T-cell (primary cell): Measurements from ENCODE around the gene ZSWIM6. TPM values are rescaled to one million over a fixed set of nuclear protein-coding genes. Genes with fewer than 3 reads are reported as not detected.

Experiments used
- ATAC-seq, 4 experiments: fragments of 200-7000 bp in 3 of 4; fragments of 150-1000 bp in 1 of 4; cut with Tn5 transposase; replicated peaks in 1 of 4; 1 replicate in 3 of 4; 2 replicates in 1 of 4; pipeline ENCODE4 v1.10.0; 2021; ENCODE audit warnings: moderate library complexity in 3 of 4, mild to moderate bottlenecking in 2 of 4, moderate number of reproducible peaks in 1 of 4
- CTCF ChIA-PET, 2 donors: fragments of 300-600 bp; sonication (Branson Sonifier 250); formaldehyde crosslinking; loops; one replicate each; lab custom pipeline; 2022; ENCODE audit warnings: antibody characterized with exemption in 2 of 2; lab: Charles Lee
- POLR2A ChIA-PET, 2 donors: fragments of 300-600 bp; sonication (Branson Sonifier 250); formaldehyde crosslinking; loops; one replicate each; lab custom pipeline; 2022; ENCODE audit warnings: antibody characterized with exemption in 2 of 2; lab: Charles Lee
- DNase-seq, 35 experiments: peaks; one replicate each; pipeline versions ENCODE4 v3.0.0 to v3.0.0-alpha.2; 2013 to 2023
- H3K27ac ChIP-seq: one replicate; pipeline ENCODE4 v1.5.1; 2013; ENCODE audit warnings: low read length
- H3K27me3 ChIP-seq, 2 experiments: replicated peaks in 1 of 2; 1 replicate in 1 of 2; 2 replicates in 1 of 2; pipeline versions ENCODE4 v1.6.1 to v1.7.0; 2013; ENCODE audit warnings: low read length in 1 of 2, mixed read lengths in 1 of 2; ENCODE audit not compliant: control insufficient read depth in 2 of 2, insufficient read depth in 2 of 2; ENCODE audit errors: extremely low read depth in 1 of 2
- H3K36me3 ChIP-seq, 2 donors: 1 replicate in 1 of 2; 2 replicates in 1 of 2; pipeline versions ENCODE4 v1.6.1 to v1.7.0; 2013; ENCODE audit warnings: low read length in 1 of 2; ENCODE audit not compliant: control insufficient read depth in 2 of 2, insufficient read depth in 1 of 2; ENCODE audit errors: extremely low read depth in 1 of 2
- H3K4me1 ChIP-seq, 2 experiments: 1 replicate in 1 of 2; 2 replicates in 1 of 2; pipeline versions ENCODE4 v1.6.1 to v1.7.0; 2013; ENCODE audit warnings: low read length in 2 of 2, mixed read lengths in 1 of 2; ENCODE audit not compliant: insufficient read depth in 2 of 2, control insufficient read depth in 1 of 2; ENCODE audit errors: extremely low read depth in 1 of 2
- H3K4me3 ChIP-seq, 2 donors: 1 replicate in 1 of 2; 2 replicates in 1 of 2; pipeline versions ENCODE4 v1.5.1 to v1.7.0; 2013; ENCODE audit warnings: mild to moderate bottlenecking in 2 of 2, low read length in 1 of 2, moderate library complexity in 1 of 2; ENCODE audit not compliant: control insufficient read depth in 1 of 2; ENCODE audit errors: extremely low read depth in 1 of 2
- H3K9me3 ChIP-seq: 2 replicates; pipeline ENCODE4 v1.7.0; 2013
- H3K27ac Mint-ChIP-seq, 2 donors: one replicate each; pipeline ENCODE4 v1.8.0; 2020 to 2021; ENCODE audit warnings: mild to moderate bottlenecking in 2 of 2, mixed read lengths in 2 of 2
- H3K27me3 Mint-ChIP-seq, 2 donors: one replicate each; pipeline ENCODE4 v1.8.0; 2021 to 2022; ENCODE audit warnings: mixed read lengths in 2 of 2
- H3K36me3 Mint-ChIP-seq: one replicate; pipeline ENCODE4 v1.8.0; 2021; ENCODE audit warnings: mixed read lengths
- H3K4me1 Mint-ChIP-seq, 3 donors: one replicate each; pipeline ENCODE4 v1.8.0; 2020 to 2022; ENCODE audit warnings: mixed read lengths in 3 of 3, mild to moderate bottlenecking in 1 of 3
- H3K4me3 Mint-ChIP-seq, 3 donors: one replicate each; pipeline ENCODE4 v1.8.0; 2020 to 2022; ENCODE audit warnings: mild to moderate bottlenecking in 3 of 3, mixed read lengths in 3 of 3, moderate library complexity in 3 of 3
- H3K9me3 Mint-ChIP-seq, 3 donors: one replicate each; pipeline ENCODE4 v1.8.0; 2020 to 2022; ENCODE audit warnings: mixed read lengths in 3 of 3
- WGBS: methylation state at CpG from one replicate; pipeline ENCODE4 v1.1.5; 2013; ENCODE audit warnings: missing lambda C conversion rate; ENCODE audit not compliant: insufficient coverage; 5-methylcytosine and 5-hydroxymethylcytosine counted together
- total RNA-seq, 35 experiments: library from RNA in 6 of 35; stranded (reverse) in 6 of 35; fragments of 120-200 nt in 1 of 35; gene quantifications; one replicate each; pipeline versions ENCODE4 v1.2.1 to v1.2.4 and lab custom pipeline; 2013 to 2026

ZSWIM6 gene
- total RNA-seq, 5 donors from 2014 or later (not counting 1 experiment from before 2014, with no cell fraction given) = 8.3 to 11.3 (median 10.1) TPM

DNA sequence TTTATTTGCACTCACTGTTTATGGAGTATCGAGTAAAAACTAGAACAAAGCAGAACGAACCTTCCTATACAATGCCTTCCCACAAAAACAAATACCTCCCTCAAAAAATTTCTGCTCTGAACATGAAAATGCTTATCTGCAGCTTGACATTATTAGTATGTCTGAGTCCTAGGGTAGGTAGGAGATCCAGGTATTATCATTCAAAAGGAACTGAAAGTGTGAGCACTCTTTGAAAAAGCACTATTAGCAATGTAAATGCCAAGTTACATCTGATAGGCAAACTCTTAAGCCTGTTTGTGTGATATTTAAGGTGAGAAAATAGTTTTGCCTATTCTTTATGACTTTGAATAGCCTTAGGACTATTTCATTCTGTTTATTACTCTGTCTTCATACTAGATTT is 47.6 kb downstream of the ZSWIM6 start:
- Histone ChIP-seq H3K4me1 (no peaks in the 10 kb centered on the region), H3K36me3 (no peaks in the 10 kb centered on the region), H3K27ac (no peak overlapping the region), H3K4me3 (no peak overlapping the region), H3K27me3 (no peaks in the 10 kb centered on the region), H3K9me3 (no peaks in the 10 kb centered on the region)
- H3K36me3 Mint-ChIP-seq = peaks cover 14% of the 10 kb centered on the region
- no peak for ATAC-seq
- peaks cover 10 to 16% (median 12%) of the 10 kb centered on the region in 3 donors for H3K4me1 Mint-ChIP-seq
- no peak for DNase-seq
- CTCF ChIA-PET = no interaction called here
- H3K4me3 Mint-ChIP-seq = no peak overlapping the region
- POLR2A ChIA-PET = no interaction called here
- H3K9me3 Mint-ChIP-seq = peaks cover 0 to 4% (median 3%) of the 10 kb centered on the region in 3 donors
- H3K27me3 Mint-ChIP-seq = no peaks in the 10 kb centered on the region
- H3K27ac Mint-ChIP-seq = no peak overlapping the region
- WGBS = no CpG with 5 or more reads among the region's 2 CpGs

DNA sequence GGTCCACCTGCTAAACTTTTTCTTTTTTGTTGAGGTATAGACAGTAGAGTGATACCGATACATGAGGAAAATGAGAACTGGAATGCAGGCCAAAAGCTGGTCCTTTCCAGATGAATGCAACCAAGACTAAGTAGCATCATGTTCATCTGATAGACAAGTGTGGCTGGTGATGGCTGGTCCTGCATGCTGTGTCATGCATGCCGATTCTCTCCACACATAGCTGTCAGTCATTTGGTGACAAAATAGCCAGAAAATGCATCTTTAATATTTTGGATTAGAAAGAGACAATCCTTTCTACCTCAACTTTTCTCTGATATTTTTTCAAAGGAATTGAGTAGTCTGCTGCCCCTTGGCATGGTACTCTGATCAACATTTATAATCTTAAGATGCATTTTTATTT is 49.9 kb downstream of the ZSWIM6 start:
- Histone ChIP-seq H3K27me3 (no peaks in the 10 kb centered on the region), H3K4me3 (no peak overlapping the region), H3K36me3 (no peaks in the 10 kb centered on the region), H3K27ac (no peak overlapping the region), H3K9me3 (no peaks in the 10 kb centered on the region), H3K4me1 (no peaks in the 10 kb centered on the region)
- DNase-seq (no peak), ATAC-seq (no peak)
- H3K4me1 Mint-ChIP-seq = peaks cover 23 to 34% (median 26%) of the 10 kb centered on the region in 3 donors
- H3K27me3 Mint-ChIP-seq = no peaks in the 10 kb centered on the region
- H3K9me3 Mint-ChIP-seq = peaks cover 0 to 4% (median 3%) of the 10 kb centered on the region in 3 donors
- WGBS = 80% methylated on average over 1 of the region's 2 CpGs
- H3K4me3 Mint-ChIP-seq = no peak overlapping the region
- CTCF ChIA-PET = no interaction called here
- POLR2A ChIA-PET = no interaction called here
- H3K27ac Mint-ChIP-seq = no peak overlapping the region
- H3K36me3 Mint-ChIP-seq = peaks cover 10% of the 10 kb centered on the region

DNA sequence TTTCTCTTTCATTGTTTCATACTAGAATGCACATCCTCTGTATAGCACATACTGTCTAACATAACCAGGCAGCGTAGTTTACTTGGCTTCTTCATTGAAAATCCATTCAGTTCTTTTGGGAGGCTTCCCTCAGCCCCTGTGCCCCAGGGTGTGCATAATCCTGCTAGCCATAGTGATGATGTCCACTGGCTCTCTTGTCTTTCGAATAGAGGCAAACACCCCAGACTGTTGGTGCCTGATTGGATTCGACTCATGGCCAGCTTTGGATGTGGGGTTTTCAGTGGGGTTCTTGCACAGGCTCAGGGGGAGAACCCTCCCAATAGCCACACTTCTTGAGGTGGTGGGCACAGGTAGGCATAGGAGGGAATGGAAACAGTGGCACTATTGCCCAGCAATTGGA is 53.6 kb downstream of the ZSWIM6 start:
- ATAC-seq = no peak
- H3K27ac ChIP-seq = no peak overlapping the region
- no peak overlapping the region for H3K4me3 ChIP-seq
- H3K27me3 Mint-ChIP-seq = no peaks in the 10 kb centered on the region
- H3K4me1 Mint-ChIP-seq = peaks cover 32 to 36% (median 35%) of the 10 kb centered on the region in 3 donors
- POLR2A ChIA-PET = no interaction called here
- WGBS = 100% methylated on average over 1 of the region's 3 CpGs
- H3K9me3 Mint-ChIP-seq = peaks cover 0 to 4% (median 3%) of the 10 kb centered on the region in 3 donors
- no peak overlapping the region for H3K27ac Mint-ChIP-seq
- no peak overlapping the region for H3K4me3 Mint-ChIP-seq
- CTCF ChIA-PET = no interaction called here
- H3K4me1 ChIP-seq = no peaks in the 10 kb centered on the region
- no peaks in the 10 kb centered on the region for H3K27me3 ChIP-seq
- peaks cover 7% of the 10 kb centered on the region for H3K36me3 Mint-ChIP-seq
- DNase-seq = no peak
- H3K9me3 ChIP-seq = no peaks in the 10 kb centered on the region
- no peaks in the 10 kb centered on the region for H3K36me3 ChIP-seq

DNA sequence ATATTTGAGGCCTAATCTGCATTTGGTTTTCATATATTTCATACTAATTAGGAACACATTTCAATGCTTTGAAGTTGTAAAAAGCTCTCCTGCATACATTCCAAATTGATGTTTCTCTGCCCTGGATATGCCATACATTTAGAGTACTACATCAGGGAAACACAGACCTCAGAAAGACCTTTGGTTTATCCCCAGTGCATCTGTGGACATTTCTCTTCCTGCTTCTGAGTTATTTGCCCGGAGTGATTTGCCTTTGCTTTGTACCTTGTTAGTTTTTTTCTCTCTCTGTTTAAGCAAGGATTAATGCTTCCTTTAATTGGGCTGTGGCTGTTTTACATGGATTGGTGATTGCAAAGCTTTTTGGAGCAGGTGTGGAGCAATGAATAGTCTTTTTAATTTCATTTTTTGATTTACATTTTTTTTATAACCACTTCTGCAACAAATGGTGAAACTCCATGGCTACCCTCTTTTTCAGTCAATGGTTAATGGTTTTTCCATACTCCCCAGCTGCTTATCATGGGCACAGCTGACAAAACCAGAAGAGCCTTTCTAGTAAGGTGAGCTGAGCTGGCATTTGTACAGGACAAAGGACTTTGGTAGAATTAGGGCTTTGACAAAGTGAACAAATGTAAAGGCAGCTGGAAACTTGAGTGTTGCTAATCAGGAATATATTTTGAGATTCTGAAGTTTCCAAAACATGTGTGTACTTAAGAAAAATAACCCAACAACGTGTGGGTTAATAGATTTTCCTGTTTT is 54.2 kb downstream of the ZSWIM6 start:
- WGBS = no CpG with 5 or more reads among the region's 2 CpGs
- H3K9me3 ChIP-seq = no peaks in the 10 kb centered on the region
- H3K4me1 ChIP-seq = no peaks in the 10 kb centered on the region
- no peak overlapping the region for H3K4me3 ChIP-seq
- H3K4me3 Mint-ChIP-seq = no peak overlapping the region
- H3K9me3 Mint-ChIP-seq = peaks cover 0 to 4% (median 3%) of the 10 kb centered on the region in 3 donors
- peaks cover 12% of the 10 kb centered on the region for H3K36me3 Mint-ChIP-seq
- ChIA-PET CTCF (interaction anchor here in 1 of 2 donors (0.9 kb wide), 1 partner anchor 55 kb away, joined by 3 read pairs; no protein-coding TSS in a partner anchor), POLR2A (no interaction called here)
- ATAC-seq (no peak), DNase-seq (no peak)
- no peaks in the 10 kb centered on the region for H3K36me3 ChIP-seq
- no peaks in the 10 kb centered on the region for H3K27me3 Mint-ChIP-seq
- no peaks in the 10 kb centered on the region for H3K27me3 ChIP-seq
- H3K27ac Mint-ChIP-seq = no peak overlapping the region
- H3K4me1 Mint-ChIP-seq = peaks cover 32 to 37% (median 36%) of the 10 kb centered on the region in 3 donors
- H3K27ac ChIP-seq = no peak overlapping the region

DNA sequence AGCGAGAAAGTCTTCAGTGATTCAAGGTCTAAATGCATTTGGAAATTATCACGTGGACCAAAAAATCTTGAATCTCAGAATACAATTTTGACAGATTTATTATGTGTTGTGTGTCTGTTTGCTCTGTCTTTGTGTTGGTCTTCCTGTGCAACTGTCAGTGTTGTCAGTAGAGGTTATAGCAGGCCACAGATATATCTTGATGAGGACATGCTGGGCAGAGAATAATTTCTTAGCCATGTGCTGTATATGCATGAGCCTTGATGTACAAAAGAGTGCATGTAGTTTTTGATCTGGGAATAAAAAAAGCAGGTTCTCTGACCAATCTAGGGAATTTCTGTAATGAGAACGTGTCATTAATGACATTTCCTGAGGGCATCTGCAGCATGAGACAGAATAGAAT is 57.6 kb downstream of the ZSWIM6 start:
- ATAC-seq (no peak), DNase-seq (no peak)
- Mint-ChIP-seq H3K4me3 (no peak overlapping the region), H3K36me3 (peaks cover 17% of the 10 kb centered on the region), H3K27me3 (no peaks in the 10 kb centered on the region), H3K4me1 (peaks cover 29 to 37% (median 29%) of the 10 kb centered on the region in 3 donors), H3K27ac (no peak overlapping the region), H3K9me3 (no peaks in the 10 kb centered on the region)
- H3K9me3 ChIP-seq = no peaks in the 10 kb centered on the region
- no peak overlapping the region for H3K4me3 ChIP-seq
- 56% methylated on average over 2 of the region's 3 CpGs for WGBS
- no peaks in the 10 kb centered on the region for H3K27me3 ChIP-seq
- no peak overlapping the region for H3K27ac ChIP-seq
- H3K36me3 ChIP-seq = no peaks in the 10 kb centered on the region
- ChIA-PET POLR2A (no interaction called here), CTCF (no interaction called here)
- no peaks in the 10 kb centered on the region for H3K4me1 ChIP-seq

DNA sequence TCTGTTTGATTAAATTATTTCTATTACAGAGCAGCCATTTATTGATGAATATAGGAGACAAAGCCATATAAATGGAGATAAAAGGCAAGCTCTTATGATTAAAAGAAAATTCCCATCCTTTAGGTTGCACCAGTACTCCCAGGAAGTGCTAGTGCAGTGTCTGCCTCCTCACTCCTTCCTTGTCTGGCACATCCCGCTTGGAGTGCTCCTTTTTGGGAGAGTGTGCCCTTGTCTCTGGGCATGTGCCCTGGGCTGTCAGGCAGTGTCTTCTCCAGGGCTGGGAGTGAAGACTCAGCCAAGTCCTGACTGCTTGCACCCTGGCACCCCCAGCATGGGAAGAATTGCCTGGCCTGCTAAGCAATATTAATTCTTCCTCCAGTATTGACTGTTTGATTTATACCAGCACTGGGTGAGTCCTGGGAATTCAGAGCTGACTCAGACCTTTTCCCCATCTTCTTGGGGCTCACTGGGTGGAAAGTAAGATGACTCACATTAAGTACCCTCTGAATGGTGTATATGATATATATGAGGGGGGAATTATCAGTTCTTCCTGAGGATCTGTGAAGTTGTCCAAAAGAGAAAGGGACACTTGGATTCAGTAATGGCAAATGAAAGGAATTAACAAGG is 62.1 kb downstream of the ZSWIM6 start:
- Mint-ChIP-seq H3K27ac (no peak overlapping the region), H3K9me3 (no peaks in the 10 kb centered on the region), H3K4me1 (peaks cover 8 to 12% (median 10%) of the 10 kb centered on the region in 3 donors), H3K4me3 (no peak overlapping the region), H3K36me3 (peaks cover 20% of the 10 kb centered on the region), H3K27me3 (no peaks in the 10 kb centered on the region)
- no peaks in the 10 kb centered on the region for H3K4me1 ChIP-seq
- no peak overlapping the region for H3K4me3 ChIP-seq
- CTCF ChIA-PET = no interaction called here
- 94% methylated on average over 1 of the region's 1 CpG for WGBS
- ATAC-seq (no peak), DNase-seq (no peak)
- no peak overlapping the region for H3K27ac ChIP-seq
- no peaks in the 10 kb centered on the region for H3K27me3 ChIP-seq
- no peaks in the 10 kb centered on the region for H3K9me3 ChIP-seq
- POLR2A ChIA-PET = no interaction called here
- H3K36me3 ChIP-seq = no peaks in the 10 kb centered on the region
